ENCODE data around the gene RNF145. TPM values are rescaled to one million over a fixed set of nuclear protein-coding genes. Genes with fewer than 3 reads are reported as not detected.

The RNF145 gene
- total and polyA plus RNA-seq, 8 donors, result 7.0 to 96.9 (median 45.8) TPM

GRCh38 chr5:159257007-159257406 is 47.7 kb upstream of the RNF145 start:
- Histone ChIP-seq H3K4me3 (no peak overlapping the region), H3K27me3 (peaks cover 0 to 12% (median 0%) of the 10 kb centered on the region in 3 donors), H3K27ac (no peak overlapping the region), H3K36me3 (no peaks in the 10 kb centered on the region), H3K4me1 (peaks cover 0 to under 1% (median 0%) of the 10 kb centered on the region in 4 donors), H3K9me3 (no peaks in the 10 kb centered on the region)
- intact Hi-C loops (cut with DNase I; ENCODE audit: low total_unique reads), result no loop called here
- DNase-seq, result no peak
- TF ChIP-seq POLR2AphosphoS5 (IDR thresholded peaks at IDR 0.05) (no peak), EP300 (IDR thresholded peaks at IDR 0.05) (no peak), CTCF (IDR thresholded peaks at IDR 0.05) (no peak), POLR2A (IDR thresholded peaks at IDR 0.05) (no peak)

DNA sequence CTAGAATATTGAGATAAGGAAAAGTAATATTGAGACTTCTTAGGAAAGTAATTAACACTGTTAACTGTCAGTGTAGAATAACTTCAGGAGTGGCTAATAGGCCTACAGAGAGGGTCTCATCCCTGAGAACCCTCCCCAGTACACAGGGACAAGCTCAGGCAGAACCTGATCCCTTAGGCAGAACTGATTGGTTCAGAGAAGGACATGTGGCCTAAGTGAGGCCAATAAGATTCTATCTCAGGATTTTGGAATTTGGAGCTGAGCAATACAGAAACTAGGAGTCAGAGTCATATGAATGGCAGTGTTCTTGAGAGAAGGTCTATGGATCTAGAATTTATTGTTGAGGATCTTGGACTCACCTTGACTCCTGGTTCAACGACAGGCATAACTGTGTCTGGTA is 42.8 kb upstream of the RNF145 start:
- Histone ChIP-seq H3K4me1 (no peaks in the 10 kb centered on the region), H3K9me3 (no peaks in the 10 kb centered on the region), H3K36me3 (no peaks in the 10 kb centered on the region), H3K27ac (no peak overlapping the region), H3K27me3 (peaks cover 0 to 25% (median 0%) of the 10 kb centered on the region in 3 donors), H3K4me3 (no peak overlapping the region)
- DNase-seq, result no peak
- WGBS, 5 donors, result 0 to 95% (median 56%) methylated on average over 1 of the region's 1 CpG
- no peak for TF ChIP-seq POLR2AphosphoS5 (IDR thresholded peaks at IDR 0.05)
- TF ChIP-seq POLR2A (IDR thresholded peaks at IDR 0.05), result no peak
- no peak for TF ChIP-seq EP300 (IDR thresholded peaks at IDR 0.05)
- TF ChIP-seq CTCF (IDR thresholded peaks at IDR 0.05), result no peak
- intact Hi-C loops (cut with DNase I; ENCODE audit: low total_unique reads), result no loop called here

- intact Hi-C loops (cut with DNase I; ENCODE audit: low total_unique reads), result no loop called here
- Histone ChIP-seq H3K9me3 (no peaks in the 10 kb centered on the region), H3K4me1 (no peaks in the 10 kb centered on the region), H3K4me3 (no peak overlapping the region), H3K27me3 (peaks cover 0 to 26% (median 0%) of the 10 kb centered on the region in 3 donors), H3K27ac (no peak overlapping the region), H3K36me3 (no peaks in the 10 kb centered on the region)
- TF ChIP-seq POLR2AphosphoS5 (IDR thresholded peaks at IDR 0.05) (no peak), CTCF (IDR thresholded peaks at IDR 0.05) (no peak), POLR2A (IDR thresholded peaks at IDR 0.05) (no peak), EP300 (IDR thresholded peaks at IDR 0.05) (no peak)
- WGBS, 5 donors, result 49 to 62% (median 58%) methylated on average over 2 of the region's 2 CpGs
- no peak for DNase-seq
Observed at GRCh38 chr5:159249158-159249557, 39.8 kb upstream of the RNF145 start.

- Histone ChIP-seq H3K4me1 (no peaks in the 10 kb centered on the region), H3K9me3 (no peaks in the 10 kb centered on the region), H3K36me3 (no peaks in the 10 kb centered on the region), H3K4me3 (no peak overlapping the region), H3K27ac (no peak overlapping the region), H3K27me3 (peaks cover 0 to 17% (median 0%) of the 10 kb centered on the region in 3 donors)
- no peak for TF ChIP-seq CTCF (IDR thresholded peaks at IDR 0.05)
- TF ChIP-seq POLR2A (IDR thresholded peaks at IDR 0.05), result no peak
- TF ChIP-seq POLR2AphosphoS5 (IDR thresholded peaks at IDR 0.05), result no peak
- TF ChIP-seq EP300 (IDR thresholded peaks at IDR 0.05), result no peak
- DNase-seq, result no peak
- intact Hi-C loops (cut with DNase I; ENCODE audit: low total_unique reads), result no loop called here
Observed at GRCh38 chr5:159244890-159245289, 35.5 kb upstream of the RNF145 start.
